Pulmonary artery endothelial cell (primary cell): ENCODE data around the gene CHKA. TPM values are rescaled to one million over a fixed set of nuclear protein-coding genes. Genes with fewer than 3 reads are reported as not detected.

Experiments used
- DNase-seq: peaks from one replicate; pipeline ENCODE4 v3.0.0-alpha.2; 2011; ENCODE audit warnings: low read depth, low spot score
- total RNA-seq: library from RNA; depleted of rRNA; stranded (reverse); fragments of >200 nt; gene quantifications from 2 replicates; pipeline ENCODE4 v1.2.3, GENCODE V29; 2014

Gene CHKA
- total RNA-seq, 1 donor from 2014 or later, result 9.8 TPM

GRCh38 chr11:68047437-68048290, 73.5 kb downstream of the CHKA start:
- DNase-seq, result no peak

GRCh38 chr11:68044898-68045351, 76.3 kb downstream of the CHKA start:
- no peak for DNase-seq

GRCh38 chr11:68044145-68044813, 76.9 kb downstream of the CHKA start:
- DNase-seq, result no peak

GRCh38 chr11:68043349-68044144, 77.6 kb downstream of the CHKA start:
- no peak for DNase-seq

- no peak for DNase-seq
Measured at GRCh38 chr11:68043029-68043348, 78.2 kb downstream of the CHKA start.

- DNase-seq, result no peak
Measured at GRCh38 chr11:68042219-68043028, 78.8 kb downstream of the CHKA start.

- no peak for DNase-seq
Measured at GRCh38 chr11:68041617-68042218, 79.5 kb downstream of the CHKA start.

- DNase-seq, result no peak
Measured at GRCh38 chr11:68040957-68041591, 80.1 kb downstream of the CHKA start.

- DNase-seq, result peak; percentile 55
Measured at GRCh38 chr11:68040101-68040956, 80.9 kb downstream of the CHKA start.

GRCh38 chr11:68039526-68040086, 81.6 kb downstream of the CHKA start:
- no peak for DNase-seq

- peak; percentile 52 for DNase-seq
Measured at GRCh38 chr11:68038718-68039525, 82.3 kb downstream of the CHKA start, which contains the start of gene TCIRG1. Gene TCIRG1, plus strand, starts transcription at chr11:68039025. Its CDS starts 2,247 bp downstream, at chr11:68041272.

GRCh38 chr11:68038226-68038717, 82.9 kb downstream of the CHKA start:
- DNase-seq, result no peak

- no peak for DNase-seq
Measured at GRCh38 chr11:68037411-68038225, 83.6 kb downstream of the CHKA start.

GRCh38 chr11:68036717-68037239, 84.4 kb downstream of the CHKA start:
- DNase-seq, result no peak

GRCh38 chr11:68036141-68036716, 85.0 kb downstream of the CHKA start:
- DNase-seq, result no peak

GRCh38 chr11:68035266-68035876, 85.8 kb downstream of the CHKA start:
- no peak for DNase-seq
